SU-DHL-6 (cell line): Measurements from ENCODE around the gene SUV39H1.

Experiments
- EZH2phosphoT487 ChIP-seq: fragments of 200-600 bp; sonication (generic), shearing (Covaris generic); conservative IDR thresholded peaks from 2 replicates; pipeline ENCODE4 v1.6.1; 2018; ENCODE audit warnings: mild to moderate bottlenecking, antibody characterized with exemption, low read length, moderate library complexity, mixed read lengths
- TF ChIP-seq, protein P1 (sequence below): fragments of 200-600 bp; sonication (generic); IDR thresholded peaks from one replicate; pipeline ENCODE4 v1.5.1; 2017; ENCODE audit warnings: antibody characterized with exemption, mild to moderate bottlenecking, low read length, moderate library complexity; ENCODE audit not compliant: insufficient read depth, poor library complexity, severe bottlenecking

DNA sequence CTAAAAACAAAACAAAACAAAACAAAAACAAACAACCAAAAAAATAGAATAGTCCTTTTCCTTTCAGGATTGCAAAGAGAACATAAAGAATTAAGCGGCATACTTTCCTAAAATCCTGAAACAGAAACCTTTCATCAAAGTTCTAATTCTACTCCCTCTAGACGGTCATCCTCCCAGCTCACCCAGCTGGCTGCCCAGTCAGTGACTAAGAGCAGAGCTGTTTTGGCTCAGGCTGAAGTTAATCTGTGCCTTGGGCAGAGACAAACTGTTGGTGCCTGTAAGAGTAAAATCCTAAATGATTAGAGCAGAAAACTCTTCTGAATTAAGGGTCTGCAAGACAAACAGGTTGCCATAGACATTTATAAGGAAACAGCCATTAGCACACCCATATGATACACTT is 30.5 kb upstream of the SUV39H1 start:
- TF ChIP-seq, protein P1, sequence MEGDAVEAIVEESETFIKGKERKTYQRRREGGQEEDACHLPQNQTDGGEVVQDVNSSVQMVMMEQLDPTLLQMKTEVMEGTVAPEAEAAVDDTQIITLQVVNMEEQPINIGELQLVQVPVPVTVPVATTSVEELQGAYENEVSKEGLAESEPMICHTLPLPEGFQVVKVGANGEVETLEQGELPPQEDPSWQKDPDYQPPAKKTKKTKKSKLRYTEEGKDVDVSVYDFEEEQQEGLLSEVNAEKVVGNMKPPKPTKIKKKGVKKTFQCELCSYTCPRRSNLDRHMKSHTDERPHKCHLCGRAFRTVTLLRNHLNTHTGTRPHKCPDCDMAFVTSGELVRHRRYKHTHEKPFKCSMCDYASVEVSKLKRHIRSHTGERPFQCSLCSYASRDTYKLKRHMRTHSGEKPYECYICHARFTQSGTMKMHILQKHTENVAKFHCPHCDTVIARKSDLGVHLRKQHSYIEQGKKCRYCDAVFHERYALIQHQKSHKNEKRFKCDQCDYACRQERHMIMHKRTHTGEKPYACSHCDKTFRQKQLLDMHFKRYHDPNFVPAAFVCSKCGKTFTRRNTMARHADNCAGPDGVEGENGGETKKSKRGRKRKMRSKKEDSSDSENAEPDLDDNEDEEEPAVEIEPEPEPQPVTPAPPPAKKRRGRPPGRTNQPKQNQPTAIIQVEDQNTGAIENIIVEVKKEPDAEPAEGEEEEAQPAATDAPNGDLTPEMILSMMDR: no peak
- TF ChIP-seq EZH2phosphoT487: no peak
